HEK293 (cell line): Measurements from ENCODE around the gene GMDS.
A peak's percentile ranks its signal among the peaks of the same experiment; 100 is the strongest.

Source experiments
- CTCF ChIA-PET: fragments of 350-600 bp; formaldehyde crosslinking; extraction: SDS; loops from one replicate; lab custom pipeline; 2021; ENCODE audit warnings: antibody characterized with exemption; lab: Yijun Ruan, JAX
- POLR2A ChIA-PET: fragments of 300-600 bp; formaldehyde crosslinking; extraction: SDS; loops from one replicate; lab custom pipeline; 2020; ENCODE audit warnings: antibody characterized with exemption, inconsistent platforms; lab: Yijun Ruan, JAX
- H3K27ac ChIP-seq: fragments of 200-500 bp; sonication (Bioruptor generic); 2 replicates; pipeline ENCODE4 v1.5.1; 2014; ENCODE audit warnings: low read depth, low read length, control low read depth, inconsistent platforms; ENCODE audit errors: extremely low read depth
- H3K36me3 ChIP-seq, 2 experiments: fragments of 200-500 bp in 1 of 2; sonication (Bioruptor generic) in 1 of 2; 1 replicate in 1 of 2; 2 replicates in 1 of 2; pipeline ENCODE4 v1.5.1; 2014 to 2017; ENCODE audit warnings: inconsistent platforms in 2 of 2, low read length in 2 of 2; ENCODE audit not compliant: control insufficient read depth in 2 of 2, insufficient read depth in 1 of 2
- H3K4me1 ChIP-seq: fragments of 200-500 bp; sonication (Bioruptor generic); 2 replicates; pipeline ENCODE4 v1.5.1; 2014; ENCODE audit warnings: mild to moderate bottlenecking, low read length, inconsistent platforms; ENCODE audit not compliant: control insufficient read depth, insufficient read depth
- H3K4me3 ChIP-seq: 2 replicates; pipeline ENCODE4 v1.5.1; 2011; ENCODE audit warnings: low read depth, mild to moderate bottlenecking, control low read depth, low read length, moderate library complexity
- H3K9me3 ChIP-seq: fragments of 200-500 bp; sonication (Bioruptor generic); 2 replicates; pipeline ENCODE4 v1.5.1; 2014; ENCODE audit warnings: low read depth, low read length, inconsistent platforms; ENCODE audit not compliant: control insufficient read depth, insufficient read depth
- BCL11A ChIP-seq: fragments of 450-650 bp; formaldehyde crosslinking; IDR thresholded peaks from 2 replicates; pipeline ENCODE4 v1.5.1; 2016; ENCODE audit warnings: low read depth, missing biosample characterization, missing genetic modification characterization
- GLI2 ChIP-seq: fragments of 450-650 bp; formaldehyde crosslinking; IDR thresholded peaks from 2 replicates; pipeline ENCODE4; 2017; ENCODE audit warnings: missing biosample characterization, missing genetic modification characterization, low read depth, borderline replicate concordance
- HOXA7 ChIP-seq: sonication (generic); formaldehyde crosslinking; IDR thresholded peaks from 2 replicates; pipeline ENCODE4 v1.8.1; 2022; ENCODE audit warnings: missing genetic modification reagents, borderline replicate concordance
- KLF7 ChIP-seq: fragments of 450-650 bp; formaldehyde crosslinking; IDR thresholded peaks from 2 replicates; pipeline ENCODE4 v1.5.1; 2016; ENCODE audit warnings: missing biosample characterization, missing genetic modification characterization, borderline replicate concordance
- TCF7L2 ChIP-seq: IDR thresholded peaks from 2 replicates; pipeline ENCODE4 v1.6.1; 2011; ENCODE audit warnings: low read depth, mild to moderate bottlenecking, inconsistent platforms, low read length, moderate library complexity, borderline replicate concordance
- TRIM28 ChIP-seq: IDR thresholded peaks from 2 replicates; pipeline ENCODE4 v1.6.1; 2011; ENCODE audit warnings: low read length, control low read depth, borderline replicate concordance
- WT1 ChIP-seq: fragments of 450-650 bp; formaldehyde crosslinking; IDR thresholded peaks from 2 replicates; pipeline ENCODE4 v1.5.1; 2016; ENCODE audit warnings: missing biosample characterization, missing genetic modification characterization
- ZBTB20 ChIP-seq: fragments of 450-650 bp; formaldehyde crosslinking; IDR thresholded peaks from 2 replicates; pipeline ENCODE4 v1.5.1; 2016; ENCODE audit warnings: missing biosample characterization, missing genetic modification characterization
- ZNF214 ChIP-seq: fragments of 450-650 bp; formaldehyde crosslinking; IDR thresholded peaks from 2 replicates; pipeline ENCODE4 v1.5.1; 2017; ENCODE audit warnings: missing biosample characterization, mild to moderate bottlenecking, missing genetic modification characterization, borderline replicate concordance
- ZNF335 ChIP-seq: fragments of 450-650 bp; formaldehyde crosslinking; conservative IDR thresholded peaks from 2 replicates; pipeline ENCODE4 v1.5.1; 2016; ENCODE audit warnings: missing biosample characterization, missing genetic modification characterization
- ZNF394 ChIP-seq: fragments of 450-650 bp; formaldehyde crosslinking; IDR thresholded peaks from 2 replicates; pipeline ENCODE4 v1.5.1; 2016; ENCODE audit warnings: missing biosample characterization, missing genetic modification characterization, mild to moderate bottlenecking, moderate library complexity, borderline replicate concordance
- ZNF48 ChIP-seq: fragments of 450-650 bp; formaldehyde crosslinking; IDR thresholded peaks from 2 replicates; pipeline ENCODE4 v1.5.1; 2016; ENCODE audit warnings: missing biosample characterization, missing genetic modification characterization
- ZNF510 ChIP-seq: fragments of 450-650 bp; formaldehyde crosslinking; IDR thresholded peaks from 2 replicates; pipeline ENCODE4 v1.5.1; 2018; ENCODE audit warnings: mild to moderate bottlenecking, missing genetic modification characterization, missing biosample characterization; ENCODE audit not compliant: insufficient replicate concordance
- ZNF558 ChIP-seq: fragments of 450-650 bp; formaldehyde crosslinking; IDR thresholded peaks from 2 replicates; pipeline ENCODE4 v1.5.1; 2016; ENCODE audit warnings: missing biosample characterization, missing genetic modification characterization
- ZNF600 ChIP-seq: fragments of 450-650 bp; formaldehyde crosslinking; IDR thresholded peaks from 2 replicates; pipeline ENCODE4 v1.5.1; 2016; ENCODE audit warnings: missing biosample characterization, missing genetic modification characterization
- ZNF660 ChIP-seq: fragments of 450-650 bp; IDR thresholded peaks from 2 replicates; pipeline ENCODE4 v1.5.1; 2018; ENCODE audit warnings: missing biosample characterization, mild to moderate bottlenecking, missing genetic modification characterization
- TF ChIP-seq, protein P1 (sequence below): fragments of 450-650 bp; formaldehyde crosslinking; IDR thresholded peaks from 2 replicates; pipeline ENCODE4 v1.5.1; 2016; ENCODE audit warnings: missing biosample characterization, missing genetic modification characterization
- TF ChIP-seq, protein P2 (sequence below): fragments of 450-650 bp; formaldehyde crosslinking; IDR thresholded peaks from 2 replicates; pipeline ENCODE4 v1.5.1; 2016; ENCODE audit warnings: missing biosample characterization, missing genetic modification characterization
- TF ChIP-seq, protein P3 (sequence below): fragments of 450-650 bp; formaldehyde crosslinking; IDR thresholded peaks from 2 replicates; pipeline ENCODE4 v1.5.1; 2016; ENCODE audit warnings: missing biosample characterization, missing genetic modification characterization, borderline replicate concordance
- TF ChIP-seq, protein P4 (sequence below): fragments of 450-650 bp; formaldehyde crosslinking; IDR thresholded peaks from 2 replicates; pipeline ENCODE4 v1.5.0; 2017; ENCODE audit warnings: missing biosample characterization, missing genetic modification characterization, borderline replicate concordance
- TF ChIP-seq, protein P5 (sequence below): fragments of 450-650 bp; formaldehyde crosslinking; IDR thresholded peaks from 2 replicates; pipeline ENCODE4 v1.5.1; 2016; ENCODE audit warnings: missing biosample characterization, missing genetic modification characterization

GMDS gene

DNA sequence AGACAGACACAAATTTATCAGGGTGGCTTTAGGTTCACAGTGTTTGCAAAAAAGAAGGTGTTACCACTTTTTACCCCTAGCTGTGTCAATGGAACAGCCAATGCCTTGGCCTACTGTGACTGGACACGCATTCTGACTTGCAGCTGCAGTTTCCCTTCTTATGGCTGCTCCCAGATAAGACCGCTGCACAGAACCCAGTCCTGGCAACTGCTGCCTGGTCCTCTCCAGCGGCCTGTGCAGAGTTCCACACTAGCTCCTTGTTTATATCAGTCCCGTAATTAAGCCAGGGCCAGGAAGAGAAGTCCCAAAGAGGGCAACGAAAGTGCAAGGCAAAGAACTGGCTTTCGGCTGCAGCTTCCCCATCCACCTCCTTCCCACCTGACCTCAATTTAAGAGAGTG is 352.7 kb downstream of the GMDS start (continued):
- TF ChIP-seq, protein P1, sequence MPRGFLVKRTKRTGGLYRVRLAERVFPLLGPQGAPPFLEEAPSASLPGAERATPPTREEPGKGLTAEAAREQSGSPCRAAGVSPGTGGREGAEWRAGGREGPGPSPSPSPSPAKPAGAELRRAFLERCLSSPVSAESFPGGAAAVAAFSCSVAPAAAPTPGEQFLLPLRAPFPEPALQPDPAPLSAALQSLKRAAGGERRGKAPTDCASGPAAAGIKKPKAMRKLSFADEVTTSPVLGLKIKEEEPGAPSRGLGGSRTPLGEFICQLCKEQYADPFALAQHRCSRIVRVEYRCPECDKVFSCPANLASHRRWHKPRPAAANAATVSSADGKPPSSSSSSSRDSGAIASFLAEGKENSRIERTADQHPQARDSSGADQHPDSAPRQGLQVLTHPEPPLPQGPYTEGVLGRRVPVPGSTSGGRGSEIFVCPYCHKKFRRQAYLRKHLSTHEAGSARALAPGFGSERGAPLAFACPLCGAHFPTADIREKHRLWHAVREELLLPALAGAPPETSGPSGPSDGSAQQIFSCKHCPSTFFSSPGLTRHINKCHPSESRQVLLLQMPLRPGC (tag by site-specific recombination) = no peak
- no peak for TF ChIP-seq ZNF558 (tag by site-specific recombination)
- TF ChIP-seq TCF7L2 = no peak

DNA sequence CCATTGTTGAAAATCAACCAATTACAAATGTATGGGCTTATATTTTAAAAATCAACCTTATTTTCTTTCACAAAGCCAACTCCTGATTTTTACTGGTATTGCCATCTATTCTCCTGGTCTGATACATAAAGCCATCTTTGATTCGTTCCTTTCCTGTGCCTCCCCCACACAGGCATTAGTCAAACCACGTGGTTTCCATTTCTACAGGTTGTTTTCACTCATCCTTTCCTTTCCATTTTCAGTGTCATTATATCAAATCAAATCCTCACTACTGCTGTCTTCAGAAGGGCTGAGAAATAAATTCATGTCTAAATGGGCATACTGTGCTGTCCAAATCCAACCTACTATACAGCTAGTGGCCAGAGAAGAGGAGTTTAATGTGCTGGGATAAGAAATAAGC is 354.4 kb downstream of the GMDS start:
- no peak for TF ChIP-seq ZNF214 (tag by site-specific recombination)
- no peak for TF ChIP-seq HOXA7
- Histone ChIP-seq H3K27ac (no peak overlapping the region), H3K9me3 (no peaks in the 10 kb centered on the region), H3K36me3 (no peaks in the 10 kb centered on the region), H3K4me3 (no peak overlapping the region), H3K4me1 (peaks cover under 1% of the 10 kb centered on the region; the same call in 1 of the 2 replicates)
- CTCF ChIA-PET = no interaction called here
- POLR2A ChIA-PET = no interaction called here

DNA sequence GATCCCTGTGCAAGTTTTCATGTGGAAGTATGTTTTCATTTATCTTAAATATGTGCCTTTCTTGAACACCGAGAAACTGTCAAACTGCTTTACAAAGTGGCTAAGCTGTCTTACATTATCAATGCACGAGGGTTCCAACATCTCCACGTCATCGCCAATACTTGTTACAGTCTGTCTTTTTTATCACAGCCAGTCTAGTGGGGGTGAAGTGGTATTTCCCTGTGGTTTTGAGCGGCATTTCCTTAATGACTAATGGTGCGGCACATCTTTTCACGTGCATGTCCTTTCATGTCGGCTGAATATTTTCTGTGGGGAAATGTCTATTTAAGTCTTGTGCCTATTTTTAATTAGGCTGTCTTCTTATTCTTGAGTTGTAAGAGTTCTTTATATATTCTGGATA is 355.3 kb downstream of the GMDS start:
- Histone ChIP-seq H3K36me3 (no peaks in the 10 kb centered on the region), H3K4me3 (no peak overlapping the region), H3K27ac (no peak overlapping the region), H3K4me1 (peaks cover 9% of the 10 kb centered on the region), H3K9me3 (no peaks in the 10 kb centered on the region)
- ChIA-PET POLR2A (no interaction called here), CTCF (no interaction called here)
- TF ChIP-seq, protein P2, sequence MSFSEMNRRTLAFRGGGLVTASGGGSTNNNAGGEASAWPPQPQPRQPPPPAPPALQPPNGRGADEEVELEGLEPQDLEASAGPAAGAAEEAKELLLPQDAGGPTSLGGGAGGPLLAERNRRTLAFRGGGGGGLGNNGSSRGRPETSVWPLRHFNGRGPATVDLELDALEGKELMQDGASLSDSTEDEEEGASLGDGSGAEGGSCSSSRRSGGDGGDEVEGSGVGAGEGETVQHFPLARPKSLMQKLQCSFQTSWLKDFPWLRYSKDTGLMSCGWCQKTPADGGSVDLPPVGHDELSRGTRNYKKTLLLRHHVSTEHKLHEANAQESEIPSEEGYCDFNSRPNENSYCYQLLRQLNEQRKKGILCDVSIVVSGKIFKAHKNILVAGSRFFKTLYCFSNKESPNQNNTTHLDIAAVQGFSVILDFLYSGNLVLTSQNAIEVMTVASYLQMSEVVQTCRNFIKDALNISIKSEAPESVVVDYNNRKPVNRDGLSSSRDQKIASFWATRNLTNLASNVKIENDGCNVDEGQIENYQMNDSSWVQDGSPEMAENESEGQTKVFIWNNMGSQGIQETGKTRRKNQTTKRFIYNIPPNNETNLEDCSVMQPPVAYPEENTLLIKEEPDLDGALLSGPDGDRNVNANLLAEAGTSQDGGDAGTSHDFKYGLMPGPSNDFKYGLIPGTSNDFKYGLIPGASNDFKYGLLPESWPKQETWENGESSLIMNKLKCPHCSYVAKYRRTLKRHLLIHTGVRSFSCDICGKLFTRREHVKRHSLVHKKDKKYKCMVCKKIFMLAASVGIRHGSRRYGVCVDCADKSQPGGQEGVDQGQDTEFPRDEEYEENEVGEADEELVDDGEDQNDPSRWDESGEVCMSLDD (tag by site-specific recombination) = no peak
- TF ChIP-seq TRIM28 = no peak
- TF ChIP-seq, protein P3, sequence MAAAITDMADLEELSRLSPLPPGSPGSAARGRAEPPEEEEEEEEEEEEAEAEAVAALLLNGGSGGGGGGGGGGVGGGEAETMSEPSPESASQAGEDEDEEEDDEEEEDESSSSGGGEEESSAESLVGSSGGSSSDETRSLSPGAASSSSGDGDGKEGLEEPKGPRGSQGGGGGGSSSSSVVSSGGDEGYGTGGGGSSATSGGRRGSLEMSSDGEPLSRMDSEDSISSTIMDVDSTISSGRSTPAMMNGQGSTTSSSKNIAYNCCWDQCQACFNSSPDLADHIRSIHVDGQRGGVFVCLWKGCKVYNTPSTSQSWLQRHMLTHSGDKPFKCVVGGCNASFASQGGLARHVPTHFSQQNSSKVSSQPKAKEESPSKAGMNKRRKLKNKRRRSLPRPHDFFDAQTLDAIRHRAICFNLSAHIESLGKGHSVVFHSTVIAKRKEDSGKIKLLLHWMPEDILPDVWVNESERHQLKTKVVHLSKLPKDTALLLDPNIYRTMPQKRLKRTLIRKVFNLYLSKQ (tag by site-specific recombination) = no peak
- no peak for TF ChIP-seq ZNF335 (tag by site-specific recombination)
- no peak for TF ChIP-seq ZNF48 (tag by site-specific recombination)
- no peak for TF ChIP-seq ZBTB20 (tag by site-specific recombination)

DNA sequence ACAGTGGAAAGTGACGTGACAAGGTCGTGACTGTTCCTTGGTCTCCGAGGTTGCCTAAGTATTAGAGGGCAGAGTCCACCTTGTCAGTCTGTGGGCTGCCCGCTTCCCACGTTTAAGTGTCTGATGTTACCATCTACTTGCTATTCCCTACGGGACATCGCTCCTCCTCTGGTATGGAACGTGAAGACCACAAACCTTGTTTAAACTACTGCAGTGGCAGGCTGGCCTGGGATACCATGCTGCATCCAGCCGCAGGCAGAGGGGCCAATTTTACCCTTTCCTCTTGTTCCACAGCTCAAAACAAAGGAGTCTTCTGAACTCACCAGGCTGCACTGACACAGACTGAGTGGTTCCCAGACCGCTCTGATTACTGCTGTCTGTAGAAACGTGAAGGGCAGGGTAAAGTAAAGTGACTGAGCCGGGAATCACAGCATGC is 359.8 kb downstream of the GMDS start:
- Histone ChIP-seq H3K9me3 (no peaks in the 10 kb centered on the region), H3K4me1 (peaks cover 15% of the 10 kb centered on the region), H3K27ac (no peak overlapping the region), H3K4me3 (no peak overlapping the region), H3K36me3 (no peaks in the 10 kb centered on the region)
- ChIA-PET POLR2A (no interaction called here), CTCF (no interaction called here)
- TF ChIP-seq KLF7 (no peak), WT1 (tag by site-specific recombination) (no peak), ZNF394 (tag by site-specific recombination) (no peak), ZNF600 (tag by site-specific recombination) (peak; percentile 97), GLI2 (no peak), ZNF660 (tag by site-specific recombination) (no peak), ZNF510 (tag by site-specific recombination) (no peak), BCL11A (no peak)
- TF ChIP-seq, protein P4, sequence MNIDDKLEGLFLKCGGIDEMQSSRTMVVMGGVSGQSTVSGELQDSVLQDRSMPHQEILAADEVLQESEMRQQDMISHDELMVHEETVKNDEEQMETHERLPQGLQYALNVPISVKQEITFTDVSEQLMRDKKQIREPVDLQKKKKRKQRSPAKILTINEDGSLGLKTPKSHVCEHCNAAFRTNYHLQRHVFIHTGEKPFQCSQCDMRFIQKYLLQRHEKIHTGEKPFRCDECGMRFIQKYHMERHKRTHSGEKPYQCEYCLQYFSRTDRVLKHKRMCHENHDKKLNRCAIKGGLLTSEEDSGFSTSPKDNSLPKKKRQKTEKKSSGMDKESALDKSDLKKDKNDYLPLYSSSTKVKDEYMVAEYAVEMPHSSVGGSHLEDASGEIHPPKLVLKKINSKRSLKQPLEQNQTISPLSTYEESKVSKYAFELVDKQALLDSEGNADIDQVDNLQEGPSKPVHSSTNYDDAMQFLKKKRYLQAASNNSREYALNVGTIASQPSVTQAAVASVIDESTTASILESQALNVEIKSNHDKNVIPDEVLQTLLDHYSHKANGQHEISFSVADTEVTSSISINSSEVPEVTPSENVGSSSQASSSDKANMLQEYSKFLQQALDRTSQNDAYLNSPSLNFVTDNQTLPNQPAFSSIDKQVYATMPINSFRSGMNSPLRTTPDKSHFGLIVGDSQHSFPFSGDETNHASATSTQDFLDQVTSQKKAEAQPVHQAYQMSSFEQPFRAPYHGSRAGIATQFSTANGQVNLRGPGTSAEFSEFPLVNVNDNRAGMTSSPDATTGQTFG (tag by site-specific recombination) = no peak
- TF ChIP-seq, protein P5, sequence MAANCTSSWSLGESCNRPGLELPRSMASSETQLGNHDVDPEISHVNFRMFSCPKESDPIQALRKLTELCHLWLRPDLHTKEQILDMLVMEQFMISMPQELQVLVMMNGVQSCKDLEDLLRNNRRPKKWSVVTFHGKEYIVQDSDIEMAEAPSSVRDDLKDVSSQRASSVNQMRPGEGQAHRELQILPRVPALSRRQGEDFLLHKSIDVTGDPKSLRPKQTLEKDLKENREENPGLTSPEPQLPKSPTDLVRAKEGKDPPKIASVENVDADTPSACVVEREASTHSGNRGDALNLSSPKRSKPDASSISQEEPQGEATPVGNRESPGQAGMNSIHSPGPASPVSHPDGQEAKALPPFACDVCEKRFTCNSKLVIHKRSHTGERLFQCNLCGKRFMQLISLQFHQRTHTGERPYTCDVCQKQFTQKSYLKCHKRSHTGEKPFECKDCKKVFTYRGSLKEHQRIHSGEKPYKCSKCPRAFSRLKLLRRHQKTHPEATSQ (tag by site-specific recombination) = no peak
